Keratinocyte (primary cell): Measurements from ENCODE around the gene TBX22. TPM values are rescaled to one million over a fixed set of nuclear protein-coding genes. Genes with fewer than 3 reads are reported as not detected.

Experiments used
- DNase-seq: peaks from one replicate; pipeline ENCODE4 v3.0.0-alpha.2; 2011; ENCODE audit warnings: low read depth, missing footprints, low spot score
- FAIRE-seq: peaks from 2 replicates; lab custom pipeline; 2011; peaks lifted over from hg19 to GRCh38; lab: Jason Lieb, UNC
- H2AFZ ChIP-seq: 2 replicates; pipeline ENCODE4 v1.6.0; 2012; ENCODE audit warnings: low read length, control low read depth, inconsistent platforms; ENCODE audit not compliant: control insufficient read depth
- H3K27ac ChIP-seq: 2 replicates; pipeline ENCODE4 v1.5.1; 2011; ENCODE audit warnings: low read length; ENCODE audit not compliant: control insufficient read depth, insufficient read depth
- H3K27me3 ChIP-seq: 3 replicates; pipeline ENCODE4 v1.6.0; 2011; ENCODE audit warnings: low read length; ENCODE audit not compliant: control insufficient read depth, insufficient read depth; ENCODE audit errors: extremely low read depth
- H3K36me3 ChIP-seq, 2 experiments: 2 replicates in 1 of 2; 3 replicates in 1 of 2; pipeline ENCODE4 v1.5.1; 2011; ENCODE audit warnings: low read length in 2 of 2, mild to moderate bottlenecking in 1 of 2; ENCODE audit not compliant: control insufficient read depth in 2 of 2, insufficient read depth in 2 of 2; ENCODE audit errors: extremely low read depth in 1 of 2
- H3K4me1 ChIP-seq: 3 replicates; pipeline ENCODE4 v1.5.1; 2011; ENCODE audit warnings: low read length; ENCODE audit not compliant: control insufficient read depth, insufficient read depth; ENCODE audit errors: extremely low read depth
- H3K4me2 ChIP-seq: 3 replicates; pipeline ENCODE4 v1.6.0; 2011; ENCODE audit warnings: low read depth, low read length; ENCODE audit not compliant: control insufficient read depth, insufficient read depth; ENCODE audit errors: extremely low read depth
- H3K4me3 ChIP-seq, 3 experiments: fragments of 200-600 bp in 1 of 3; sonication (generic) in 1 of 3; 2 replicates in 2 of 3; 3 replicates in 1 of 3; pipeline ENCODE4 v1.5.1; 2011 to 2016; ENCODE audit warnings: low read length in 3 of 3, mild to moderate bottlenecking in 3 of 3, control low read depth in 2 of 3, inconsistent platforms in 1 of 3, low read depth in 1 of 3, mixed read lengths in 1 of 3, mixed run types in 1 of 3, moderate library complexity in 1 of 3; ENCODE audit not compliant: control insufficient read depth in 2 of 3, insufficient read depth in 2 of 3; ENCODE audit errors: extremely low read depth in 1 of 3
- H3K79me2 ChIP-seq: 2 replicates; pipeline ENCODE4 v1.6.0; 2012; ENCODE audit warnings: low read length; ENCODE audit not compliant: control insufficient read depth, insufficient read depth
- H3K9ac ChIP-seq: 3 replicates; pipeline ENCODE4 v1.6.0; 2011; ENCODE audit warnings: low read length; ENCODE audit not compliant: control insufficient read depth, insufficient read depth; ENCODE audit errors: extremely low read depth
- H3K9me1 ChIP-seq: 3 replicates; pipeline ENCODE4 v1.6.0; 2011; ENCODE audit warnings: low read length; ENCODE audit not compliant: control insufficient read depth, insufficient read depth; ENCODE audit errors: extremely low read depth
- H3K9me3 ChIP-seq: 2 replicates; pipeline ENCODE4 v1.5.1; 2012; ENCODE audit warnings: low read depth, low read length; ENCODE audit not compliant: control insufficient read depth
- H4K20me1 ChIP-seq: 3 replicates; pipeline ENCODE4 v1.6.0; 2011; ENCODE audit warnings: low read length; ENCODE audit not compliant: control insufficient read depth, insufficient read depth; ENCODE audit errors: extremely low read depth
- CTCF ChIP-seq, 3 experiments: IDR thresholded peaks in 1 of 3; conservative IDR thresholded peaks in 1 of 3; optimal IDR thresholded peaks in 1 of 3; 2 replicates in 2 of 3; 3 replicates in 1 of 3; pipeline versions ENCODE3 to v1.5.1; 2011; ENCODE audit warnings: low read length in 3 of 3, mild to moderate bottlenecking in 3 of 3, moderate library complexity in 2 of 3, control low read depth in 1 of 3, inconsistent platforms in 1 of 3; ENCODE audit not compliant: insufficient read depth in 2 of 3; ENCODE audit errors: extremely low read depth in 1 of 3
- EZH2 ChIP-seq: IDR thresholded peaks from one replicate; pipeline ENCODE4 v1.6.1; 2012; ENCODE audit warnings: inconsistent platforms, mild to moderate bottlenecking, low read length, moderate library complexity
- dilution Hi-C: fragments of 300-500 bp; cut with MboI; formaldehyde crosslinking; loops from one replicate; pipeline ENCODE4 v1.7.0; 2020; ENCODE audit warnings: low sequenced_read_pairs; ENCODE audit not compliant: extremely low pct_ligation_motif_present
- polyA minus RNA-seq, 3 experiments: library from RNA; depleted of rRNA, polyadenylated mRNA; stranded (reverse); fragments of >200 nt; gene quantifications; 1 replicate in 1 of 3; 2 replicates in 1 of 3; 3 replicates in 1 of 3; pipeline ENCODE4 v1.2.3, GENCODE V29; 2011
- polyA plus RNA-seq, 5 experiments: library from polyadenylated mRNA; depleted of rRNA in 3 of 5; stranded (reverse) in 3 of 5; stranded (forward) in 1 of 5; unstranded in 1 of 5; fragments of >200 nt; gene quantifications; 1 replicate in 1 of 5; 2 replicates in 3 of 5; 3 replicates in 1 of 5; pipeline versions ENCODE4 v1.2.1 to v1.2.3, GENCODE V29; 2011 to 2012; ENCODE audit warnings: missing spikeins in 2 of 5, low read depth in 1 of 5, low replicate concordance in 1 of 5

The TBX22 gene
- polyA plus RNA-seq (not detected in 3 replicates), polyA minus RNA-seq (not detected in 3 replicates)
- not detected for polyA plus RNA-seq (2011; ENCODE audit: low read depth)
- not detected in 2 replicates for polyA plus RNA-seq (2011; cell fraction: cytosol; rRNA removed)
- not detected in 2 replicates for polyA plus RNA-seq (2011; cell fraction: nucleus; rRNA removed)
- not detected in 2 replicates for polyA plus RNA-seq (2012; ENCODE audit: low replicate concordance)
- not detected for polyA minus RNA-seq (2011; cell fraction: cytosol; rRNA and poly(A)+ RNA removed)
- not detected in 2 replicates for polyA minus RNA-seq (2011; cell fraction: nucleus; rRNA and poly(A)+ RNA removed)

GRCh38 chrX:80014141-80014940, at the start of gene TBX22:
Gene TBX22, plus strand, starts transcription at chrX:80014753. Its CDS starts 7,517 bp downstream, at chrX:80022270.
- Histone ChIP-seq H3K9me3 (no peaks in the 10 kb centered on the region), H3K36me3 (no peaks in the 10 kb centered on the region), H4K20me1 (no peaks in the 10 kb centered on the region), H2AFZ (no peak within 1 kb of the TSS), H3K9ac (no peak within 1 kb of the TSS), H3K4me1 (no peaks in the 10 kb centered on the region), H3K79me2 (no peaks in the 10 kb centered on the region), H3K9me1 (no peaks in the 10 kb centered on the region), H3K4me2 (no peak within 1 kb of the TSS), H3K27ac (no peak within 1 kb of the TSS), H3K4me3 (no peak within 1 kb of the TSS), H3K27me3 (no peaks in the 10 kb centered on the region)
- dilution Hi-C loops: no loop called here
- no peak for DNase-seq
- no peak for FAIRE-seq
- TF ChIP-seq CTCF (optimal IDR thresholded peaks at IDR 0.05 in 1 of 3, IDR thresholded peaks at IDR 0.05 in 1 of 3, conservative IDR thresholded peaks at IDR 0.05 in 1 of 3; ENCODE audit: extremely low read depth in 1 of 3, insufficient read depth in 2 of 3, low read length in 3 of 3): no peak
- no peak for TF ChIP-seq EZH2

GRCh38 chrX:79975605-79976004, 38.9 kb upstream of the TBX22 start:
- Histone ChIP-seq H2AFZ (no peak overlapping the region), H3K27me3 (no peaks in the 10 kb centered on the region), H3K9me1 (no peaks in the 10 kb centered on the region), H3K4me2 (no peak overlapping the region), H3K9ac (no peak overlapping the region), H3K36me3 (no peaks in the 10 kb centered on the region), H3K27ac (no peak overlapping the region), H3K4me3 (no peak overlapping the region), H3K4me1 (no peaks in the 10 kb centered on the region), H3K79me2 (no peaks in the 10 kb centered on the region), H4K20me1 (no peaks in the 10 kb centered on the region), H3K9me3 (no peaks in the 10 kb centered on the region)
- no peak for TF ChIP-seq CTCF (optimal IDR thresholded peaks at IDR 0.05 in 1 of 3, IDR thresholded peaks at IDR 0.05 in 1 of 3, conservative IDR thresholded peaks at IDR 0.05 in 1 of 3; ENCODE audit: extremely low read depth in 1 of 3, insufficient read depth in 2 of 3, low read length in 3 of 3)
- no peak for FAIRE-seq
- no peak for DNase-seq
- dilution Hi-C loops: no loop called here
